HL-60 (cell line): ENCODE measurements around the gene PRM3.

Experiments
- DNase-seq, 2 experiments: peaks; one replicate each; pipeline ENCODE4 v3.0.0-alpha.2; 2010 to 2020; ENCODE audit warnings: low read depth in 1 of 2, low spot score in 1 of 2
- H3K27ac ChIP-seq: fragments of 250-450 bp; sonication (Bioruptor Pico); replicated peaks from 2 replicates; pipeline ENCODE4 v1.5.1; 2020; ENCODE audit warnings: mild to moderate bottlenecking, moderate library complexity
- H3K27me3 ChIP-seq: fragments of 250-450 bp; sonication (Bioruptor Pico); 2 replicates; pipeline ENCODE4 v1.5.1; 2021; ENCODE audit warnings: mild to moderate bottlenecking, moderate library complexity; ENCODE audit not compliant: insufficient read depth, poor library complexity, severe bottlenecking
- H3K4me3 ChIP-seq: replicated peaks from 2 replicates; pipeline ENCODE4 v1.5.1; 2011; ENCODE audit warnings: mild to moderate bottlenecking, control low read depth, low read length; ENCODE audit not compliant: insufficient read depth
- CTCF ChIP-seq: IDR thresholded peaks from one replicate; pipeline ENCODE4 v1.5.1; 2011; ENCODE audit warnings: low read length, control low read depth, inconsistent platforms; ENCODE audit not compliant: insufficient read depth
- GABPA ChIP-seq: IDR thresholded peaks from 2 replicates; pipeline ENCODE4 v1.6.1; 2012; ENCODE audit warnings: low read depth
- POLR2AphosphoS5 ChIP-seq: IDR thresholded peaks from 2 replicates; pipeline ENCODE4 v1.6.1; 2012; ENCODE audit warnings: low read depth
- REST ChIP-seq: IDR thresholded peaks from 2 replicates; pipeline ENCODE4 v1.6.1; 2012; ENCODE audit warnings: low read depth; ENCODE audit not compliant: insufficient replicate concordance
- SPI1 ChIP-seq: IDR thresholded peaks from 2 replicates; pipeline ENCODE4 v1.6.1; 2012; ENCODE audit warnings: low read depth, mild to moderate bottlenecking, borderline replicate concordance

PRM3 gene

DNA sequence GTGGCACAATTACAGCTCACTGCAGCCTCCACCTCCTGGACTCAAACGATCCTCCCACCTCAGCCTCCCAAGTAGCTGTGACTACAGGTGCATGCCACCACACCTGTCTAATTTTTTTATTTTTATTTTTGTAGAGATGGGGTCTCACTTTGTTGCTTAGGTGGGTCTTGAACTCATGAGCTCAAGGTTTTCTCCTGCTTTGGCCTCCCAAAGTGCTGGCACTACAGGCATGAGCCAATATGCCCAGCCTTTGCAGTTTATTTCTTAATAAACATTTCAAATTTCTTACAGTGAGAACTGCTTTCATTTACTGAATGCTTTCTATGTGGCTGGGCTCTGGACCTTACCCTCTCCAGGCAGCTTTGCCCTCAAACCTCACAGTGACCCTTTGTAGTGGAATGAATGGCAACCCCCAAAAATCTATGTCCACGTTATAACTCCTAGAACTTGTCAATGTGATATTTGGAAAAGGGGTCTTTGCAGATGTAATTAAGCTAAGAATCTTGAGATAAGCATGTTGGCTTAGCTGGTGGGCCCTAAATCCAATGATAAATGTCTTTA is 2.7 kb downstream of the PRM3 start:
- no peak overlapping the region for H3K27ac ChIP-seq
- H3K4me3 ChIP-seq, result no peak overlapping the region
- DNase-seq, result no peak
- no peak for TF ChIP-seq REST
- TF ChIP-seq GABPA, result no peak
- TF ChIP-seq POLR2AphosphoS5, result no peak
- TF ChIP-seq SPI1, result no peak
- no peak for TF ChIP-seq CTCF
- H3K27me3 ChIP-seq, result no peaks in the 10 kb centered on the region

- no peak for DNase-seq
- no peak within 1 kb of the TSS for H3K4me3 ChIP-seq
- no peaks in the 10 kb centered on the region for H3K27me3 ChIP-seq
- no peak within 1 kb of the TSS for H3K27ac ChIP-seq
- TF ChIP-seq SPI1, result no peak
- no peak for TF ChIP-seq CTCF
- no peak for TF ChIP-seq REST
- no peak for TF ChIP-seq POLR2AphosphoS5
- TF ChIP-seq GABPA, result no peak
These were observed 4.5 kb downstream of the PRM3 start, which contains the start of gene TNP2 for GRCh38 chr16:11268921-11269375. Gene TNP2, minus strand, starts transcription at chr16:11269325. Its CDS starts 63 bp downstream, at chr16:11269262.

- Histone ChIP-seq H3K27ac (no peak overlapping the region), H3K27me3 (no peaks in the 10 kb centered on the region), H3K4me3 (no peak overlapping the region)
- TF ChIP-seq POLR2AphosphoS5 (no peak), GABPA (no peak), REST (no peak), SPI1 (no peak), CTCF (no peak)
- DNase-seq, result no peak
These were observed 8.3 kb downstream of the PRM3 start for GRCh38 chr16:11265124-11265523.
